ENCODE results near the gene DLL1. TPM values are rescaled to one million over a fixed set of nuclear protein-coding genes. Genes with fewer than 3 reads are reported as not detected.

Gene DLL1
- total RNA-seq, 2 experiments from 2014 or later: not detected

- H2AFZ ChIP-seq (ENCODE audit: low read length): no peak overlapping the region
- no peaks in the 10 kb centered on the region for H3K79me2 ChIP-seq (ENCODE audit: insufficient read depth, low read depth, low read length)
- H3K4me2 ChIP-seq (ENCODE audit: low read length): no peak overlapping the region
- TF ChIP-seq EZH2phosphoT487 (IDR thresholded peaks at IDR 0.05; ENCODE audit: borderline replicate concordance, low read depth, low read length): no peak
- no peak for TF ChIP-seq CTCF (conservative IDR thresholded peaks at IDR 0.05; ENCODE audit: low read length)
- H3K9me2 ChIP-seq (ENCODE audit: insufficient read depth, low read length): no peaks in the 10 kb centered on the region
- no peaks in the 10 kb centered on the region for H3K36me3 ChIP-seq (ENCODE audit: insufficient read depth, low read length)
- H3K4me1 ChIP-seq (ENCODE audit: insufficient read depth, low read length, poor library complexity, severe bottlenecking): no peaks in the 10 kb centered on the region
- intact Hi-C loops (cut with micrococcal nuclease; ENCODE audit: unreplicated experiment): no loop called here
- 0 out of 2 replicates have a peak, but pooled peaks cover 4% of the 10 kb centered on the region for H4K20me1 ChIP-seq (ENCODE audit: insufficient read depth, low read length)
- ChIA-PET POLR2A (no interaction called here), CTCF (ENCODE audit: unreplicated experiment) (no interaction called here)
- H3K27ac ChIP-seq (ENCODE audit: low read depth, low read length, poor library complexity, severe bottlenecking): no peak overlapping the region
- H3K9me3 ChIP-seq (ENCODE audit: low read length): no peaks in the 10 kb centered on the region
- no peak for DNase-seq (ENCODE audit: low spot score)
- no peak overlapping the region for H3K4me3 ChIP-seq (ENCODE audit: low read depth, low read length, poor library complexity, severe bottlenecking)
- BruUV-seq (replicated peaks): no TSS peak
Measured at GRCh38 chr6:170287371-170287876, 3.5 kb downstream of the DLL1 start.

GRCh38 chr6:170286934-170287265, 4.0 kb downstream of the DLL1 start:
- POLR2A ChIA-PET: interaction anchor here (0.6 kb wide), 1 partner anchor 340 kb away, joined by 6 read pairs; no protein-coding TSS in a partner anchor

More at GRCh38 chr6:170286934-170287265, 4.0 kb downstream of the DLL1 start:
- Histone ChIP-seq H3K4me3 (ENCODE audit: low read depth, low read length, poor library complexity, severe bottlenecking) (no peak overlapping the region), H3K9me3 (ENCODE audit: low read length) (no peaks in the 10 kb centered on the region), H3K4me1 (ENCODE audit: insufficient read depth, low read length, poor library complexity, severe bottlenecking) (no peaks in the 10 kb centered on the region), H3K9me2 (ENCODE audit: insufficient read depth, low read length) (no peaks in the 10 kb centered on the region), H3K79me2 (ENCODE audit: insufficient read depth, low read depth, low read length) (no peaks in the 10 kb centered on the region), H3K4me2 (ENCODE audit: low read length) (no peak overlapping the region), H4K20me1 (ENCODE audit: insufficient read depth, low read length) (no peaks in the 10 kb centered on the region), H3K27ac (ENCODE audit: low read depth, low read length, poor library complexity, severe bottlenecking) (no peak overlapping the region), H2AFZ (ENCODE audit: low read length) (no peak overlapping the region), H3K36me3 (ENCODE audit: insufficient read depth, low read length) (no peaks in the 10 kb centered on the region)
- DNase-seq (ENCODE audit: low spot score): no peak
- TF ChIP-seq EZH2phosphoT487 (IDR thresholded peaks at IDR 0.05; ENCODE audit: borderline replicate concordance, low read depth, low read length) (no peak), CTCF (conservative IDR thresholded peaks at IDR 0.05; ENCODE audit: low read length) (no peak)
- BruUV-seq (replicated peaks): no TSS peak
- intact Hi-C loops (cut with micrococcal nuclease; ENCODE audit: unreplicated experiment): no loop called here
- CTCF ChIA-PET (ENCODE audit: unreplicated experiment): no interaction called here

All from OCI-LY7 (cell line).